ENCODE results near the gene PPY. TPM values are rescaled to one million over a fixed set of nuclear protein-coding genes. Genes with fewer than 3 reads are reported as not detected.
"Not testable (repeated sequence)": the region's sequence is repeated elsewhere in the genome, so short reads cannot be mapped to it uniquely, and the experiment has no call there.

Gene PPY
- total RNA-seq, 6 donors from 2014 or later = not detected

DNA sequence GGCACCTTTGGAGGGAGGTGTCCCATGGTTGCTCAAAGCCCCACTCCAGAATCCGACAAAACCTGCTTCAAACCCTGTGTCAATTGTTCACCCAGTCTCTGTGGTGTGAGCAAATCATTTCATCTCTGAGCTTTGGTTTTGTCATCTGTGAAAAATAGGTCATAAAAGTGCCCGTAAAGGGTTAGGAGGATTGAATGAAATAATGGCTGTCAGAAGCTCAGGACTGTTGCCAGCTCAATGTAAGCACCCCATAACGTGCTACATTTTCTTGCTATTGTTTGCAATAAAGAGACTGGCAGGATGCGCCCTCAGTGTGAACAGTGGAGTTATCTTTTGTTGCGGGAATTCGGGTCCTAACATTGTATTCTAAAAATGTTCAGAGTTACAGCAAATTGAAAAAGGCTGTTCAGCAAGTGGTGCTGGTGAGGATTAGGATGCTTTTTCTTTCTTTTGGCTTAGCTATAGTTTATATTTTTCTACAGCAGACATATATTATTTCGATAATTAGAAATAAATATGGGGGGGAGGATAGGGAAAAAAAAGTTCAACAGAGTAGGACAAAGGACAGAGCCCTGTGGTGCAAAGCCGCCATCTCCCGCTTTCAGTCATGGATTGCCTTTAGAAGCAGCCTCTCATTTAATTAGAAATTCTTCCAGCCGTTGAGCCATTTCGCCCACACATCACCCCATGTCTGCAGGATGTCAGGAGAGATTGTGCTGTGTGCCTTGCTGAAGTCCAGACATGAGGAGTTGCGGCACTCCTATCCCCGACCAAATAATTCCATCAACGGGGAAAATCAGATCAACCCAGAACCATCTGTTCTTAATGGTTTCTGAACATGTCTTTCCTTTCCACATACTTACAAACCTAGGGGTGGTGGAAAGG, 32.3 kb upstream of the PPY start:
- no peak overlapping the region for H3K4me3 ChIP-seq
- ATAC-seq (ENCODE audit: low FRiP score in 2 of 2) (no peak), DNase-seq (no peak)
- no peaks in the 10 kb centered on the region for H3K27me3 ChIP-seq
- TF ChIP-seq, protein P1, sequence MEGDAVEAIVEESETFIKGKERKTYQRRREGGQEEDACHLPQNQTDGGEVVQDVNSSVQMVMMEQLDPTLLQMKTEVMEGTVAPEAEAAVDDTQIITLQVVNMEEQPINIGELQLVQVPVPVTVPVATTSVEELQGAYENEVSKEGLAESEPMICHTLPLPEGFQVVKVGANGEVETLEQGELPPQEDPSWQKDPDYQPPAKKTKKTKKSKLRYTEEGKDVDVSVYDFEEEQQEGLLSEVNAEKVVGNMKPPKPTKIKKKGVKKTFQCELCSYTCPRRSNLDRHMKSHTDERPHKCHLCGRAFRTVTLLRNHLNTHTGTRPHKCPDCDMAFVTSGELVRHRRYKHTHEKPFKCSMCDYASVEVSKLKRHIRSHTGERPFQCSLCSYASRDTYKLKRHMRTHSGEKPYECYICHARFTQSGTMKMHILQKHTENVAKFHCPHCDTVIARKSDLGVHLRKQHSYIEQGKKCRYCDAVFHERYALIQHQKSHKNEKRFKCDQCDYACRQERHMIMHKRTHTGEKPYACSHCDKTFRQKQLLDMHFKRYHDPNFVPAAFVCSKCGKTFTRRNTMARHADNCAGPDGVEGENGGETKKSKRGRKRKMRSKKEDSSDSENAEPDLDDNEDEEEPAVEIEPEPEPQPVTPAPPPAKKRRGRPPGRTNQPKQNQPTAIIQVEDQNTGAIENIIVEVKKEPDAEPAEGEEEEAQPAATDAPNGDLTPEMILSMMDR (IDR thresholded peaks at IDR 0.05) = no peak
- TF ChIP-seq POLR2A (IDR thresholded peaks at IDR 0.05) (no peak), POLR2AphosphoS5 (IDR thresholded peaks at IDR 0.05) (no peak), EP300 (IDR thresholded peaks at IDR 0.05) (no peak)
- WGBS, 2 donors = 69 to 74% methylated on average over 14 of the region's 14 CpGs
- no peaks in the 10 kb centered on the region for H3K4me1 ChIP-seq
- H3K9me3 ChIP-seq = no peaks in the 10 kb centered on the region
- no peak overlapping the region for H3K27ac ChIP-seq
- H3K36me3 ChIP-seq = no peaks in the 10 kb centered on the region

DNA sequence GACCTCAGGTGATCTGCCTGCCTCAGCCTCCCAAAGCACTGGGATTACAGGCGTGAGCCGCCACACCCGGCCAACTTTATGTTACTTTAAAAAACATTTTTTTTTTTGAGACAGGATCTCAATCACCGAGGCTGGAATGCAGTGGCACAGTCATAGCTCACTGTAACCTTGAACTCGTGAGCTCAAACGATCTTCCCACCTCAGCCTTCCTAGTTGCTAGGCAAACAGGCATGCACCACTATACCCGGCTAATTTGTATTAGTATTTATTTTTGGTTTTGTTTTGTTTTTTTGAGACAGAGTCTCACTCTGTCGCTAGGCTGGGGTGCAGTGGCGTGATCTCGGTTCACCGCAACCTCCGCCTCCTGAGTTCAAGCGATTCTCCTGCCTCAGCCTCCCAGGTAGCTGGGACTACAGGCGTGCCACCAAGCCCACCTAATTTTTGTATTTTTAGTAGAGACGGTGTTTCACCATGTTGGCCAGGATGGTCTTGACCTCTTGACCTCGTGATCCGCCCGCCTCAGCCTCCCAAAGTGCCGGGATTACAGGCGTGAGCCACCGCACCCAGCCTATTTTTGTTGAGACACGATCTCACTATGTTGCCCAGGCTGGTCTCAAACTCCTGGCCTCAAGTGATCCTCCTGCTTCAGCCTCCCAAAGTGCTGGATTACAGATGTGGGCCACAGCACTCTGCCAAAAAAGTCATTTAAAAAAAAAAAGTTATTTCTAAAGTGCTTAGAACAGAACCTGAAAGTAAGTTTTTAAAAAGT, 30.4 kb upstream of the PPY start:
- H3K4me1 ChIP-seq; H3K27ac ChIP-seq; DNase-seq; ATAC-seq (ENCODE audit: low FRiP score in 2 of 2); H3K27me3 ChIP-seq; H3K4me3 ChIP-seq; H3K9me3 ChIP-seq; H3K36me3 ChIP-seq: not testable (repeated sequence)
- 86 to 89% methylated on average over 22 of the region's 22 CpGs for WGBS, 2 donors

DNA sequence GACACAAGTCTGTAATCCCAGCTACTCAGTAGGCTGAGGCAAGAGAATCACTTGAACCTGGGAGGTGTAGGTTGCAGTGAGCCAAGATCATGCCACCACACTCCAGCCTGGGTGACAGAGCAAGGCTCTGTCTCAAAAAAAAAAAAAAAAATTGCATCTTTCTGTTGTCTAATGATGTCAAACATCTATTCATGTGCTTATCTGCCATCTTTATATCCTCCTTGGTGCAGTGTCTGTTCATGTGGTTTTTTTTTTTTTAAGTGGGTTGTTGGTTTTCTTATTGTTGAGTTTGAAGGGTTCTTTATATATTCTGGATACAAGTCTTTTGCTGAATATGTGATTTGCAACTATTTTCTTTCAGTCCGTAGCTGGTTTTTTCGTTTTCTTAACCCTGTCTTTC, 29.2 kb upstream of the PPY start:
- H3K9me3 ChIP-seq; H3K4me3 ChIP-seq; H3K27ac ChIP-seq; DNase-seq; H3K36me3 ChIP-seq; H3K4me1 ChIP-seq; H3K27me3 ChIP-seq; ATAC-seq (ENCODE audit: low FRiP score in 2 of 2): not testable (repeated sequence)
- 40 to 49% methylated on average over 2 of the region's 2 CpGs for WGBS, 2 donors

DNA sequence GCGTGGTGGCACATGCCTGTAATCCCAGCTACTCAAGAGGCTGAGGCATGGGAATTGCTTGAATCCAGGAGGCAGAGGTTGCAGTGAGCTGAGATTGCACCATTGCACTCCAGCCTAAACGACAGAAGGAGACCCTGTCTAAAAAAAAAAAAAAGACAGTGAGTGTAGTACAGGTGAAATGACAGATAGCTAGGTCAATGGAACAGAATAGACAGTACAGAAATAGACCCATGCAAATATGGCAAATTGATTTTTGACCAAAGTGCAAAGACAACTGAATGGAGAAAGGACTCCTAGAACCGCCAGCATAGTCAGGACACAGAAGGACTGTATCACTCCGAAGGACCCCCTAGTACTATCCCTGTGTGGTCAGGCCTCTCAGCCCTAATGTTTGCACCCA, 28.1 kb upstream of the PPY start:
- DNase-seq (no peak), ATAC-seq (ENCODE audit: low FRiP score in 2 of 2) (no peak)
- no peak for TF ChIP-seq EP300 (IDR thresholded peaks at IDR 0.05)
- TF ChIP-seq, protein P1 (IDR thresholded peaks at IDR 0.05) = no peak
- TF ChIP-seq POLR2AphosphoS5 (IDR thresholded peaks at IDR 0.05) = no peak
- TF ChIP-seq POLR2A (IDR thresholded peaks at IDR 0.05) = no peak
- Histone ChIP-seq H3K27ac (no peak overlapping the region), H3K9me3 (no peaks in the 10 kb centered on the region), H3K4me1 (no peaks in the 10 kb centered on the region), H3K4me3 (no peak overlapping the region), H3K36me3 (no peaks in the 10 kb centered on the region), H3K27me3 (no peaks in the 10 kb centered on the region)
- 76 to 79% methylated on average over 4 of the region's 4 CpGs for WGBS, 2 donors

DNA sequence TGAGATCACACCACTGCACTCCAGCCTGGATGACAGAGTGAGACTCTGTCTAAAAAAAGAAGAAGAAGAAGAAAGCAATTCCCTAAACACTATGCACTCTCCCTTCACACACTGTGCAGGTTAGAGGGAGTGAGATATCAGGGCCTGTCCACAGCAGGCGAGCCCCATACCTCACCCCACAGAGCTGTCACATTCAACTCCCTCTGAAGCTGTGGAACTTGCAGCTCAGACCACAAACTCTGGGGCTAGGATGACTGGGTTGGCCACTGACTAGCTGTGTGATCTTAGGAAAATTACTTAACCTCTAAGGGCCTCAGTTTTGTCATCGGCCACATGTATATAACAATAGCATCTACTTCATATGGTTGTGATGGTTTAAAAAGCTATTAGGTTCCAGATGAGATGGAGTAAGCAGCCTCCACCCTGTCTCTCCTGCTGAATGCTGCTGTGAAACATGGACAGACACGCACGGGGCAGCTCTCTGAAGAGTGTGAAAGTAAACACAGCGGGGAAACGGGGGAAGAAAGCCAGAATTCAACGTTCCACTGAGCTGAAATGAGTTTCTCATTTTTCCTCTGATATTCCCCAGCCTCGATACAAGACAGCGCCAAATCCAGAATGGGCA, 25.1 kb upstream of the PPY start:
- TF ChIP-seq EP300 (IDR thresholded peaks at IDR 0.05) (no peak), POLR2A (IDR thresholded peaks at IDR 0.05) (no peak), POLR2AphosphoS5 (IDR thresholded peaks at IDR 0.05) (no peak)
- TF ChIP-seq, protein P1 (IDR thresholded peaks at IDR 0.05) = no peak
- Histone ChIP-seq H3K4me1 (no peaks in the 10 kb centered on the region), H3K4me3 (no peak overlapping the region), H3K36me3 (no peaks in the 10 kb centered on the region), H3K27me3 (no peaks in the 10 kb centered on the region), H3K27ac (no peak overlapping the region), H3K9me3 (no peaks in the 10 kb centered on the region)
- ATAC-seq (ENCODE audit: low FRiP score in 2 of 2) = no peak
- no peak for DNase-seq
- 56 to 64% methylated on average over 9 of the region's 9 CpGs for WGBS, 2 donors
